D721Med (cell line): ENCODE results near the gene ENAH.

Source experiments
- DNase-seq: peaks from one replicate; pipeline ENCODE4 v3.0.0; 2011; ENCODE audit warnings: low spot score; ENCODE audit not compliant: insufficient read length
- FAIRE-seq: peaks from 2 replicates; lab custom pipeline; 2011; peaks lifted over from hg19 to GRCh38; lab: Jason Lieb, UNC
- CTCF ChIP-seq: IDR thresholded peaks from 2 replicates; pipeline ENCODE4 v1.5.1; 2012; ENCODE audit warnings: mild to moderate bottlenecking, control low read depth; ENCODE audit not compliant: insufficient read depth; ENCODE audit errors: missing control alignments

Gene ENAH

DNA sequence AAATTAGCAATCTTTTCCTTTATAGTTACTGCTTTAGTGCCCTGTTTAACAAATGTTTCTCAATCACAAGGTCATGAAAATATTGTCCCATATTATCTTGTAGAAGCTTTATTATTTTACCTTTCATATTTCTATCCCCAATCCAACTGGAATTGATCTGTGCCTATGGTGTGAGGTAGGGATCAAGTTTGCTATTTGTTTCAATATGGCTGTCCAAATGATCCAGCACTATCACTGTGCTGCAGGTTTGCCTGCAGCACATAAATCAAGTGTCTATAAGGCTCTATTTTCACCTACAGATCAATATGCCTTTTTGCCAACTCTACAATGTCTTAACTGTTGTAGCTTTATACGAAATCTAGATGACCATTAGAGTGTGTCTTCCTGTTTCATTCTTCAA, 96.2 kb downstream of the ENAH start:
- FAIRE-seq, result no peak
- TF ChIP-seq CTCF, result no peak

DNA sequence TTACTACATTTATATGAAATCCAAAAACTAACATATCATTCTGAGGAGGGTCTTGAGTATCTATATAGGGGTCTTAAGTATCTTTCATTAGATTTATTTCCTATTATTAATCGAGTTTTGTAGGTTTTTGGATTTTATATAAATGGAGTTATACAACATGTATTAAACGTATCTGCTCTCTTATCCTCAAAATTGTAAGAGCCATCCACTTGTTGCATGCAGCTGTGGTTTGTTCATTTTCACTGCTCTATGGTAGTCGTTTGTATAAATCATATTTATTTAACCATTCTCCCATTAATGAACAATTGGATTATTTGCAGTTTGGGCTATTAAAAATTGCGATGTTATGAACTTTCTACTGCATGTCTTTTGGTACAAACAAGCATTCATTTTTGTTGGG, 97.1 kb downstream of the ENAH start:
- TF ChIP-seq CTCF, result no peak
- FAIRE-seq, result no peak
- DNase-seq, result no peak

More for the DNA sequence above, 96.2 kb downstream of the ENAH start:
- DNase-seq, result no peak

DNA sequence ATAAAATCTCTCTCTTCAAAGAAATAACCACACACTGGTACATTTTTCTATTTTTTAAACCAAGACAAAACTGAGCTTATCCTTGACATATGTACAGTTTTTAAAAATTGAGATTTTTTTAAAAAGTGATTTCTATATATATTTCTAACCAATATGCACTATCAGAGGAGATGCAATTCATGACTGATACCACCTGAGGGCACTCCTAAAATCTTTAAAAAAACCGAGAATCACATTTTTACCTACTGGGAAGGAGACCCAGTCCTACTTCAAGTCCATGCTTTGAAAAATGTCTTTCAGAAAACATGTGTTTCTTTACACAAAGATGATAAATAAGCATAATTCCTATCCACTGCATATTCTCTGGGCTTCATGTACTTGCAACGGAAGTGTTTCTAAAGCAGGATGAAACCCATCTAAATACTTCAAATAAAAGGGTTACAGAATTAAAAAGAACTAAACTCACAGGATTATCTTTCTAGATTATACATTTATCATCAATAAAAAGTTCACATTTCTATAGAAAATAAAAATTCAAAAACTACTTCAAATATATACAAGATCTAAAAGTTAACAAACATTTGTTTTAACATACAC, 98.6 kb downstream of the ENAH start:
- peak; percentile 67 for TF ChIP-seq CTCF
- FAIRE-seq (peak; percentile 95), DNase-seq (no peak)

DNA sequence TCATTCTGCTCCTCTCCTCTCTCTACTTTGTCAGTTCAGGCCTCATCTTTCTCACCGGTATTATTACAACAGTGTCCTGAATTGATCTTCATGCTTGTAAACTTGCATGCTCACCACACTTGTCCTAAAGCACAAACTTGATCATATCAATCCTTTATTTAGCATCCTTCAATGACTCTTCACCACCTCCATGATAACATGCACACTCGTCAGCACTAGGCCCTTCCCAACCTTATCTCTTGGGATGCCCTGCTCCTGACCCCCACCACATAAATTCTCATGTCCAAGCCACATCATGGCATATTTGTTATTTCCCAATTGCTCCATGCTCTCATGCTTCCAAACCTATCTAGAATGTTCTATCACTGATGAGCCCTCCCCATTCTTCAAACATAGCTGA, 103.1 kb downstream of the ENAH start:
- no peak for TF ChIP-seq CTCF
- FAIRE-seq, result peak; percentile 46
- DNase-seq, result no peak

DNA sequence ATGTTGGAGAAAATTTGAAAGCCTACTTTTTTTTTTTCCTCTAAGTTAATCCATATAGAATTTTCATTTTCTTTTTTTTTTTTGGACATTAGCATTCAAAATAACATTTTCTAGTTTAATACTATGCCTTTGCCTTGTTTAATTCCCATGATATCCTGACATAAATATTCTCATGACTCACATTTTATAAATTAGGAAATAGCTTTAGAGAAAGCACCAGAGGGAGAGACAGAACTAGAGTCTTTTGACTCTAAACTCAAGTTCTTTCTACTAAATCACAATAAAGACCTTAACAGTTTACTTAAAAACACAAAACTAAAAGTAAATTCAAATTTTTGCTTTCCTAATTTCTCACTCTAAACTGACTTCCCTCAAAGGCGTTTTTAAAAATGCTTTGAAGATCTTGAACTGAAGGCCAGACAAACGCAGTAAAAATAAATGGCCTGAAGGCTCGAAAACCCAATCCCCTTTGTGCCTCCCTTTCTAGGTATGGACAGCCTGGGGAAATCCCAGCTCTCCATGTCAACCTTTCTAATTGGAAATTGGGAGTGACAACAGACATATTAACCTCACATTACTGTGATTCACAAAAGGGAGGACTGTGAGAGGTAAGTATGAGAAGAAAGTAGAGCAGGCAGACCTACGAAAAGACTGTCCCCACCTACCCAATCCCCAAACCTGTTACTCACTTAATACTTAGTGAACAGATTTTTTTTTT, 104.6 kb downstream of the ENAH start:
- peak; percentile 73 for FAIRE-seq
- no peak for DNase-seq
- TF ChIP-seq CTCF, result no peak

DNA sequence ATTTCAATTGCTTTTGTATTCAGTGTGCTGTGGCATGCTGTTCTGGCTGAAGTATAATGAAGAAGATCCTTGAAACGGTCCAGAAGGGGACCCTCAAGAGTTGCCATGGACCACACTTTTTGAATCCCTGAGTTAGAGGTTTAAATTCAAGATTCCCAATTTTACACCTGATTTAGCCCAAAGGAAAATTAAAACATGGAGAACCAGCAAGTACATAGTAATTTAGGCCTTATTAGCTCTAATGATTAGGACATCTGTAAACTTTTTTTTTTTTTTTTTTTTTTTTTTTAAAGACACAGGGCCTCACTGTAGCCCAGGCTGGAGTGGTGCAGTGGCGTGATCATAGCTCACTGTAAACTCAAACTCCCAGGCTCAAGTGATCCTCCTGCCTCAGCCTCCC, 107.3 kb downstream of the ENAH start:
- DNase-seq (no peak), FAIRE-seq (no peak)
- TF ChIP-seq CTCF, result no peak

DNA sequence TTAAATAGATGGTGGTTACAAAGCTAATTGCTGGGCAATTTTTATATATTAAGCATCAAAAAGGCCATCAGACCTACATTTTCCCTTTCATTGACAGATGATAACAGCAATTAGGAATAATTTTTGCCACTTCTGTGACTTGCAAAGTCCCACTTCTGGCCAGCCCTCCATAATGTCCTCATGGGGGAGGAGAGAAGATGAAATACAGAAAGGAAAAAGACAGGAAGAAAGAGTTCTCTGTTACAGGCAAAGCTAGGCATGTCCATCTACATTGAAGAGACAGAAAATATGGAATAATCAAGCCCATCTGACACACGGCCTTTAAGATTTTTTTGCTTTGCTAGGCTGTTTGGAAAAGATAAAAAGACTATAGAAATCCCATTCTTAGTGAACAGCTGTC, 108.0 kb downstream of the ENAH start:
- DNase-seq (no peak), FAIRE-seq (peak; percentile 56)
- TF ChIP-seq CTCF, result no peak
